LNCAP (cell line): Measurements from ENCODE around the gene DMP1.

Source experiments
- CTCF ChIP-seq: fragments of 450-650 bp; IDR thresholded peaks from 2 replicates; pipeline ENCODE4 v1.5.1; 2017; ENCODE audit warnings: mild to moderate bottlenecking

The DMP1 gene

GRCh38 chr4:87680271-87680670 lies 30.2 kb downstream of the DMP1 start:
- TF ChIP-seq CTCF = no peak

GRCh38 chr4:87688316-87688715 lies 38.2 kb downstream of the DMP1 start:
- no peak for TF ChIP-seq CTCF

GRCh38 chr4:87697272-87697671 lies 47.2 kb downstream of the DMP1 start:
- no peak for TF ChIP-seq CTCF

DNA sequence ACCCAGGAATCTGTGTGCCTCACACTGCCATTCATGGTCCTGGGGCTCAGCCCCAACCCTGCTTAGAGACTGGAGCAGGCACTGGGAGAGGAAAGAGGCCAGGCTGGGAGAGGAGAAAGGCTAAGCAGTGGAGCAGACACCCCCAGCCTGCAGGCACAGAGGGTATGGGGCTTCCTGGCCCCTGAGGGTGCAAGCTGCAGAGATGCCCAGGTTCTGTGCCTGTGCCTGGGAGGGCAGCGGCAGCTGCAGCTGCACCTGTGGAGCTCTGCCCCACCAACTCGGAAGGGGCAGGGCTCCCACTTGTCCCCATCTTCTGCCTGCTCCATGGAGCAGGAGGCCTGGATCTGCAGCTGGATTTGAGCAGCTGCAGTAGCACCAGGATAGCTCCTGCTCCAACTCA lies 47.9 kb downstream of the DMP1 start:
- TF ChIP-seq CTCF = no peak

GRCh38 chr4:87698394-87698793 lies 48.3 kb downstream of the DMP1 start:
- TF ChIP-seq CTCF = no peak

DNA sequence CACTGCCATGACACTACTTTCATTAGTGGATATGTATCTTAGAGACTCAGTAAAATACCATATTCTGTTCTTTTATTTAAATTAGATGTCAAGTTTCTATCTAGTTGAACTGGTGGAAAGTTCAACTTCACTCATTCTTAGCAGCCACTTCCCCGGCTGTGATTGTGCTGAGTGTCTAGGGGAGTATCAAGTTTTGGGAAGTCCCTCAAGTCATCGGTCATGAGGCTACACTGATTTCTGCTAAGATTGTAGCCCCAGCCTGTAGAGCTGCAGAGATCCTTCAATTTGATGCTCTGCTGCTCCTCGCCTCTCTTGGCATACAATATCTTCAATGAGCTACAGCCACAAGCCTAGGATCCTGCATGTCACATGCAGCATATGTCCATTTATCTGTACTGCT lies 53.9 kb downstream of the DMP1 start:
- TF ChIP-seq CTCF = no peak

DNA sequence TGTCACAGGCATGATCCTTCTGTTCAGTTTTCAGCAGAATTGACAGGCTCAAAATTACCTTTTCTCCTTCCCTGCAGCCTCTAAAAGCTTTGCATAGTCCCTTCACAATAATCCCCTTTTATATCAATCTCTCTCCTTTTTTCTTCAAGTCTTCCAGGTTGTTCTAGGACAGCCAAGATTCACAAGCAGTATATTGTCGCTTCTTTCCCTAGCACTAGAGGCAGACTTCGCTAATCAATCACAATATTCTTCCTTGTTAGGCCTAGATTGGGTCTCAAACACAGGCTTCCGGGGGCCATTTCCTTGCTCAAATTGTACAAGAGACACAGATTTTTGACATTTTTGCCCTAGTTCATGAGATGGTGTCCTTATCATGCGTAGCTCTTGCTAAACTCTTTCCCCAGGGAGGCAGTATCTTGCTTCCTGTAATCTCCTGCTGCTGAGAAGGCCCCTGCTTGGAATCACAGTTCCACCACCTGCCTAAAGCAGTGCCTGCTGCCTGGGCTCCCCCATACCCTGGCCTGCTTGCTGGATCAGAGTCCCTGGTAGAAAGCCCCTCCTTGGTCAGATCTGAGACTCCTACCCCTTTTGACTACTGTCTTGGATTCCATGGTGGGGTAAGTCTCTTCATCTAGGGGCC lies 57.3 kb downstream of the DMP1 start:
- TF ChIP-seq CTCF = no peak
